HUES48 (cell line): Measurements from ENCODE around the gene RAB32.
A peak's percentile ranks its signal among the peaks of the same experiment; 100 is the strongest.

Experiments used
- H3K27ac ChIP-seq: one replicate; pipeline ENCODE4 v1.7.0; 2013; ENCODE audit warnings: low read depth, low read length, inconsistent platforms
- H3K27me3 ChIP-seq: 2 replicates; pipeline ENCODE4 v1.6.1; 2013; ENCODE audit warnings: mild to moderate bottlenecking, low read length; ENCODE audit not compliant: control insufficient read depth, insufficient read depth
- H3K36me3 ChIP-seq: 2 replicates; pipeline ENCODE4 v1.6.1; 2013; ENCODE audit warnings: low read length; ENCODE audit not compliant: control insufficient read depth, insufficient read depth
- H3K4me1 ChIP-seq: 2 replicates; pipeline ENCODE4 v1.6.1; 2013; ENCODE audit warnings: mild to moderate bottlenecking, low read length; ENCODE audit not compliant: control insufficient read depth, insufficient read depth
- H3K4me3 ChIP-seq: 2 replicates; pipeline ENCODE4 v1.5.1; 2013; ENCODE audit warnings: mild to moderate bottlenecking, low read depth, low read length
- H3K9ac ChIP-seq: 2 replicates; pipeline ENCODE4 v1.6.1; 2013; ENCODE audit warnings: mild to moderate bottlenecking, low read depth, low read length, moderate library complexity
- H3K9me3 ChIP-seq: 2 replicates; pipeline ENCODE4 v1.6.1; 2013; ENCODE audit warnings: low read length; ENCODE audit not compliant: control insufficient read depth, insufficient read depth

Gene RAB32

GRCh38 chr6:146582857-146583256 is 39.2 kb downstream of the RAB32 start:
- Histone ChIP-seq H3K36me3 (no peaks in the 10 kb centered on the region), H3K4me1 (no peaks in the 10 kb centered on the region), H3K9me3 (no peaks in the 10 kb centered on the region), H3K27me3 (no peaks in the 10 kb centered on the region), H3K9ac (no peak overlapping the region), H3K4me3 (no peak overlapping the region), H3K27ac (no peak overlapping the region)

GRCh38 chr6:146583966-146584365 is 40.3 kb downstream of the RAB32 start:
- H3K9me3 ChIP-seq = no peaks in the 10 kb centered on the region
- H3K27me3 ChIP-seq = no peaks in the 10 kb centered on the region
- H3K36me3 ChIP-seq = no peaks in the 10 kb centered on the region
- no peak overlapping the region for H3K9ac ChIP-seq
- H3K27ac ChIP-seq = no peak overlapping the region
- H3K4me3 ChIP-seq = no peak overlapping the region
- H3K4me1 ChIP-seq = no peaks in the 10 kb centered on the region

- Histone ChIP-seq H3K9me3 (no peaks in the 10 kb centered on the region), H3K27ac (no peak overlapping the region), H3K4me1 (no peaks in the 10 kb centered on the region), H3K36me3 (no peaks in the 10 kb centered on the region), H3K9ac (no peak overlapping the region), H3K27me3 (no peaks in the 10 kb centered on the region), H3K4me3 (no peak overlapping the region)
Measured at GRCh38 chr6:146587459-146587858, 43.8 kb downstream of the RAB32 start.

GRCh38 chr6:146590492-146590891 is 46.9 kb downstream of the RAB32 start:
- H3K4me3 ChIP-seq = no peak overlapping the region
- no peaks in the 10 kb centered on the region for H3K9me3 ChIP-seq
- no peaks in the 10 kb centered on the region for H3K27me3 ChIP-seq
- no peaks in the 10 kb centered on the region for H3K36me3 ChIP-seq
- H3K27ac ChIP-seq = no peak overlapping the region
- no peak overlapping the region for H3K9ac ChIP-seq
- H3K4me1 ChIP-seq = no peaks in the 10 kb centered on the region

GRCh38 chr6:146592451-146592850 is 48.8 kb downstream of the RAB32 start:
- Histone ChIP-seq H3K4me3 (no peak overlapping the region), H3K9me3 (no peaks in the 10 kb centered on the region), H3K27ac (no peak overlapping the region), H3K36me3 (no peaks in the 10 kb centered on the region), H3K27me3 (no peaks in the 10 kb centered on the region), H3K9ac (no peak overlapping the region), H3K4me1 (no peaks in the 10 kb centered on the region)

GRCh38 chr6:146593986-146594385 is 50.4 kb downstream of the RAB32 start:
- Histone ChIP-seq H3K27ac (no peak overlapping the region), H3K9ac (no peak overlapping the region)

GRCh38 chr6:146594495-146594894 is 50.9 kb downstream of the RAB32 start:
- Histone ChIP-seq H3K27me3 (peaks cover 4% of the 10 kb centered on the region), H3K9me3 (no peaks in the 10 kb centered on the region), H3K9ac (no peak overlapping the region), H3K36me3 (no peaks in the 10 kb centered on the region), H3K4me1 (peaks cover 3% of the 10 kb centered on the region; the same call in 1 of the 2 replicates), H3K27ac (no peak overlapping the region), H3K4me3 (no peak overlapping the region)

More at GRCh38 chr6:146593986-146594385, 50.4 kb downstream of the RAB32 start:
- H3K4me1 ChIP-seq = peaks cover 3% of the 10 kb centered on the region; the same call in 1 of the 2 replicates
- no peaks in the 10 kb centered on the region for H3K36me3 ChIP-seq
- H3K4me3 ChIP-seq = no peak overlapping the region
- no peaks in the 10 kb centered on the region for H3K9me3 ChIP-seq
- H3K27me3 ChIP-seq = no peaks in the 10 kb centered on the region

GRCh38 chr6:146595972-146596731 is 52.5 kb downstream of the RAB32 start:
- Histone ChIP-seq H3K27me3 (peaks cover 8% of the 10 kb centered on the region), H3K9ac (no peak overlapping the region), H3K36me3 (no peaks in the 10 kb centered on the region), H3K27ac (no peak overlapping the region), H3K4me3 (no peak overlapping the region), H3K9me3 (no peaks in the 10 kb centered on the region), H3K4me1 (peaks cover 3% of the 10 kb centered on the region; the same call in 1 of the 2 replicates)

- H3K27me3 ChIP-seq = peaks cover 8% of the 10 kb centered on the region
- peak within 1 kb of the TSS; percentile 65 for H3K4me3 ChIP-seq
- no peaks in the 10 kb centered on the region for H3K36me3 ChIP-seq
- no peak within 1 kb of the TSS for H3K9ac ChIP-seq
- H3K27ac ChIP-seq = no peak within 1 kb of the TSS
- no peaks in the 10 kb centered on the region for H3K9me3 ChIP-seq
- H3K4me1 ChIP-seq = peaks cover 3% of the 10 kb centered on the region; the same call in 1 of the 2 replicates
Measured at GRCh38 chr6:146598772-146599405, 55.3 kb downstream of the RAB32 start, which contains the start of gene ADGB. ADGB (plus strand) TSS chr6:146598972; CDS start chr6:146599041, 69 bp downstream.

- no peak overlapping the region for H3K4me3 ChIP-seq
- peaks cover 3% of the 10 kb centered on the region; the same call in 1 of the 2 replicates for H3K4me1 ChIP-seq
- no peak overlapping the region for H3K27ac ChIP-seq
- H3K9ac ChIP-seq = no peak overlapping the region
- H3K36me3 ChIP-seq = no peaks in the 10 kb centered on the region
- peaks cover 8% of the 10 kb centered on the region for H3K27me3 ChIP-seq
- H3K9me3 ChIP-seq = no peaks in the 10 kb centered on the region
Measured at GRCh38 chr6:146601352-146601751, 57.7 kb downstream of the RAB32 start.

- no peaks in the 10 kb centered on the region for H3K36me3 ChIP-seq
- no peak overlapping the region for H3K27ac ChIP-seq
- H3K4me3 ChIP-seq = no peak overlapping the region
- peaks cover 8% of the 10 kb centered on the region for H3K27me3 ChIP-seq
- peaks cover 3% of the 10 kb centered on the region; the same call in 1 of the 2 replicates for H3K4me1 ChIP-seq
- no peak overlapping the region for H3K9ac ChIP-seq
- H3K9me3 ChIP-seq = no peaks in the 10 kb centered on the region
Measured at GRCh38 chr6:146602526-146602925, 58.9 kb downstream of the RAB32 start.
